Activated CD8-positive, alpha-beta T cell treated with anti-CD3 and anti-CD28 coated beads for 36 hours (primary cell): Measurements from ENCODE around the gene TMEM253. TPM values are rescaled to one million over a fixed set of nuclear protein-coding genes. Genes with fewer than 3 reads are reported as not detected.
A peak's percentile ranks its signal among the peaks of the same experiment; 100 is the strongest.

Experiments
- ATAC-seq: fragments of 200-7000 bp; cut with Tn5 transposase; one replicate; pipeline ENCODE4 v1.10.0; 2021; ENCODE audit warnings: mild to moderate bottlenecking, moderate library complexity
- CTCF ChIA-PET: fragments of 350-600 bp; sonication (Branson Sonifier 250); formaldehyde crosslinking; loops from one replicate; lab custom pipeline; 2021; ENCODE audit warnings: antibody characterized with exemption; lab: Charles Lee
- POLR2A ChIA-PET: fragments of 350-600 bp; sonication (Branson Sonifier 250); formaldehyde crosslinking; loops from one replicate; lab custom pipeline; 2021; ENCODE audit warnings: antibody characterized with exemption; lab: Charles Lee
- DNase-seq: peaks from one replicate; pipeline ENCODE4 v3.0.0-alpha.2; 2020
- H3K27ac Mint-ChIP-seq: one replicate; pipeline ENCODE4 v1.8.0; 2021; ENCODE audit warnings: mild to moderate bottlenecking, mixed read lengths
- H3K27me3 Mint-ChIP-seq: one replicate; pipeline ENCODE4 v1.8.0; 2021; ENCODE audit warnings: mixed read lengths
- H3K36me3 Mint-ChIP-seq: one replicate; pipeline ENCODE4 v1.8.0; 2021; ENCODE audit warnings: low read depth, mixed read lengths
- H3K4me1 Mint-ChIP-seq: one replicate; pipeline ENCODE4 v1.8.0; 2021; ENCODE audit warnings: low read depth, mixed read lengths
- H3K4me3 Mint-ChIP-seq: one replicate; pipeline ENCODE4 v1.8.0; 2021; ENCODE audit warnings: mild to moderate bottlenecking, moderate library complexity, mixed read lengths
- H3K9me3 Mint-ChIP-seq: one replicate; pipeline ENCODE4 v1.8.0; 2021; ENCODE audit warnings: mixed read lengths
- CTCF ChIP-seq: fragments of 200-600 bp; IDR thresholded peaks from one replicate; pipeline ENCODE4 v1.8.0; 2022; ENCODE audit warnings: antibody characterized with exemption, mild to moderate bottlenecking
- intact Hi-C: fragments of 100-400 bp; cut with micrococcal nuclease; formaldehyde crosslinking; loops from one replicate; pipeline ENCODE4 v1.10.0; 2022
- total RNA-seq, 2 experiments: library from RNA; stranded (reverse); gene quantifications; one replicate each; pipeline ENCODE4 v1.2.3, GENCODE V29; 2021

Gene TMEM253
- total RNA-seq, 2 experiments from 2014 or later = not detected

- POLR2A ChIA-PET = interaction anchor here (1.0 to 2.5 kb wide), 6 partner anchors 11 to 136 kb away, joined by 3 to 16 read pairs (median 4); no protein-coding TSS in a partner anchor
- Mint-ChIP-seq H3K27me3 (peaks cover 59% of the 10 kb centered on the region), H3K36me3 (no peaks in the 10 kb centered on the region), H3K4me3 (peak overlapping the region; percentile 69), H3K9me3 (no peaks in the 10 kb centered on the region), H3K27ac (no peak overlapping the region), H3K4me1 (peaks cover 31% of the 10 kb centered on the region)
- peak; percentile 17 for ATAC-seq
- peak; percentile 41 for DNase-seq
- intact Hi-C loops = no loop called here
- CTCF ChIA-PET = interaction anchor here (0.7 to 6.4 kb wide), 15 partner anchors 8 to 100 kb away, joined by 3 to 70 read pairs (median 4); partner anchors contain the start of gene ZNF219
- TF ChIP-seq CTCF = no peak
These were observed 30.1 kb upstream of the TMEM253 start for GRCh38 chr14:21070610-21071224.

- ChIA-PET POLR2A (interaction anchor here (1.2 to 2.5 kb wide), 4 partner anchors 10 to 33 kb away, joined by 3 to 16 read pairs (median 7); no protein-coding TSS in a partner anchor), CTCF (interaction anchor here (0.7 to 6.4 kb wide), 13 partner anchors 9 to 100 kb away, joined by 3 to 70 read pairs (median 6); no protein-coding TSS in a partner anchor)
- no peaks in the 10 kb centered on the region for H3K9me3 Mint-ChIP-seq
- peak overlapping the region; percentile 69 for H3K4me3 Mint-ChIP-seq
- no peak for TF ChIP-seq CTCF
- no peaks in the 10 kb centered on the region for H3K36me3 Mint-ChIP-seq
- peaks cover 31% of the 10 kb centered on the region for H3K4me1 Mint-ChIP-seq
- no peak overlapping the region for H3K27ac Mint-ChIP-seq
- H3K27me3 Mint-ChIP-seq = peaks cover 56% of the 10 kb centered on the region
- intact Hi-C loops = no loop called here
- peak; percentile 76 for ATAC-seq
- peak; percentile 76 for DNase-seq
These were observed 29.4 kb upstream of the TMEM253 start for GRCh38 chr14:21071225-21072030.

GRCh38 chr14:21072031-21072473 is 28.8 kb upstream of the TMEM253 start:
- TF ChIP-seq CTCF = no peak
- intact Hi-C loops = no loop called here
- H3K36me3 Mint-ChIP-seq = no peaks in the 10 kb centered on the region
- H3K27ac Mint-ChIP-seq = no peak overlapping the region
- H3K9me3 Mint-ChIP-seq = no peaks in the 10 kb centered on the region
- ChIA-PET POLR2A (interaction anchor here (1.2 to 2.5 kb wide), 2 partner anchors 10 to 32 kb away, joined by 3 to 16 read pairs; no protein-coding TSS in a partner anchor), CTCF (interaction anchor here (0.9 to 6.4 kb wide), 8 partner anchors 10 to 57 kb away, joined by 3 to 70 read pairs (median 14); no protein-coding TSS in a partner anchor)
- H3K4me3 Mint-ChIP-seq = no peak overlapping the region
- DNase-seq (no peak), ATAC-seq (no peak)
- peaks cover 51% of the 10 kb centered on the region for H3K27me3 Mint-ChIP-seq
- peaks cover 31% of the 10 kb centered on the region for H3K4me1 Mint-ChIP-seq

GRCh38 chr14:21072781-21073339 is 28.0 kb upstream of the TMEM253 start:
- H3K4me3 Mint-ChIP-seq = no peak overlapping the region
- intact Hi-C loops = no loop called here
- no peak for TF ChIP-seq CTCF
- no peaks in the 10 kb centered on the region for H3K9me3 Mint-ChIP-seq
- no peaks in the 10 kb centered on the region for H3K36me3 Mint-ChIP-seq
- no peak overlapping the region for H3K27ac Mint-ChIP-seq
- ATAC-seq (no peak), DNase-seq (no peak)
- peaks cover 45% of the 10 kb centered on the region for H3K27me3 Mint-ChIP-seq
- CTCF ChIA-PET = interaction anchor here (1.2 to 6.4 kb wide), 3 partner anchors 15 to 58 kb away, joined by 5 to 70 read pairs (median 32); no protein-coding TSS in a partner anchor
- H3K4me1 Mint-ChIP-seq = peaks cover 31% of the 10 kb centered on the region
- POLR2A ChIA-PET = interaction anchor here (2.5 kb wide), 1 partner anchor 31 kb away, joined by 16 read pairs; no protein-coding TSS in a partner anchor
